ENCODE results near the gene KLF15. TPM values are rescaled to one million over a fixed set of nuclear protein-coding genes. Genes with fewer than 3 reads are reported as not detected.

The KLF15 gene
- total and polyA plus RNA-seq, 9 of the 15 experiments (the other 6 are each of a cell fraction or from before 2014, with no cell fraction given), result 0.08 to 4.8 (median 1.2) TPM

DNA sequence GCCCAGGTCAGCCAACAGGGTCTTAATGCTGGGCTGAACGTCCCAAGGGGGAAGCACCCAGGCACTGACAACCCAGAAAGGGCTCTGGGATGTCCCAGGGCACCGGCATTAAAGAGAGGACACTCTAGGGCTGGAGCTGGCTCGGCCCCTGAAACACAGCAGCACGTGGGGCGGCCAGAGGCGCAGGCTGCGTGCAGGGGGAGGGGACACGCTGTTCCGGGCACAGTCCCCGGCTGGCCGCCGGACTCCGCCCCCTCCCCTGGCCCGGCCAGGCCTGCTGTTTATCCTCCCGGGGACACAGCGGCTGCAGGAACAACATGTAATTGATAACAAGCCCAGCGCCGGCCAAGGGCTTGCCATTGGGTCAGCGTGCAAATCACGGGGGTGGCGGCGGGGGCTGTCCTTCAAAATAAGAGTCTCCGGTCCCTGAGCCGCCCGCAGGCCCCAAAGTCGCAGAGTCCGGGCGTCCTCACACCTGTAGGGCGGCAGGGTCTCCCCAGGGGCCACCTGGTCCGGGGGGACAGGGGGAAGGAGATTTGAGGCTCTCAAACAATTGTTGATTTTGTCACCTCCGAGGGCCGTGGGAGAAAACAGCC is 1.3 kb downstream of the KLF15 start (continued):
- TF ChIP-seq, protein P1, sequence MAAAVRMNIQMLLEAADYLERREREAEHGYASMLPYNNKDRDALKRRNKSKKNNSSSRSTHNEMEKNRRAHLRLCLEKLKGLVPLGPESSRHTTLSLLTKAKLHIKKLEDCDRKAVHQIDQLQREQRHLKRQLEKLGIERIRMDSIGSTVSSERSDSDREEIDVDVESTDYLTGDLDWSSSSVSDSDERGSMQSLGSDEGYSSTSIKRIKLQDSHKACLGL (CRISPR knock-in tag; IDR thresholded peaks at IDR 0.05; ENCODE audit: borderline replicate concordance, poor library complexity, severe bottlenecking), result no peak
- TF ChIP-seq PRPF4 (IDR thresholded peaks at IDR 0.05; ENCODE audit: insufficient read depth, low read depth, low read length, poor library complexity, severe bottlenecking), result no peak
- TF ChIP-seq HLTF (IDR thresholded peaks at IDR 0.05), result no peak
- TF ChIP-seq SOX6 (IDR thresholded peaks at IDR 0.05), result peak; percentile 41; the same call in 1 of the 2 replicates
- TF ChIP-seq SNRNP70 (optimal IDR thresholded peaks at IDR 0.05; ENCODE audit: low read depth, low read length), result no peak
- peak; percentile 36; the same call in 1 of the 2 replicates for TF ChIP-seq NCOR1 (IDR thresholded peaks at IDR 0.05)
- no peak for TF ChIP-seq ILF3 (IDR thresholded peaks at IDR 0.05; ENCODE audit: borderline replicate concordance)
- TF ChIP-seq SNIP1 (IDR thresholded peaks at IDR 0.05; ENCODE audit: low read depth), result no peak
- TF ChIP-seq, protein P2, sequence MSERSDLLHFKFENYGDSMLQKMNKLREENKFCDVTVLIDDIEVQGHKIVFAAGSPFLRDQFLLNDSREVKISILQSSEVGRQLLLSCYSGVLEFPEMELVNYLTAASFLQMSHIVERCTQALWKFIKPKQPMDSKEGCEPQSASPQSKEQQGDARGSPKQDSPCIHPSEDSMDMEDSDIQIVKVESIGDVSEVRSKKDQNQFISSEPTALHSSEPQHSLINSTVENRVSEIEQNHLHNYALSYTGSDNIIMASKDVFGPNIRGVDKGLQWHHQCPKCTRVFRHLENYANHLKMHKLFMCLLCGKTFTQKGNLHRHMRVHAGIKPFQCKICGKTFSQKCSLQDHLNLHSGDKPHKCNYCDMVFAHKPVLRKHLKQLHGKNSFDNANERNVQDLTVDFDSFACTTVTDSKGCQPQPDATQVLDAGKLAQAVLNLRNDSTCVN (CRISPR knock-in tag; IDR thresholded peaks at IDR 0.05), result no peak
- TF ChIP-seq, protein P3, sequence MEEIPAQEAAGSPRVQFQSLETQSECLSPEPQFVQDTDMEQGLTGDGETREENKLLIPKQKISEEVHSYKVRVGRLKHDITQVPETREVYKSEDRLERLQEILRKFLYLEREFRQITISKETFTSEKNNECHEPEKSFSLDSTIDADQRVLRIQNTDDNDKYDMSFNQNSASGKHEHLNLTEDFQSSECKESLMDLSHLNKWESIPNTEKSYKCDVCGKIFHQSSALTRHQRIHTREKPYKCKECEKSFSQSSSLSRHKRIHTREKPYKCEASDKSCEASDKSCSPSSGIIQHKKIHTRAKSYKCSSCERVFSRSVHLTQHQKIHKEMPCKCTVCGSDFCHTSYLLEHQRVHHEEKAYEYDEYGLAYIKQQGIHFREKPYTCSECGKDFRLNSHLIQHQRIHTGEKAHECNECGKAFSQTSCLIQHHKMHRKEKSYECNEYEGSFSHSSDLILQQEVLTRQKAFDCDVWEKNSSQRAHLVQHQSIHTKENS (CRISPR knock-in tag; IDR thresholded peaks at IDR 0.05), result no peak
- no peak for TF ChIP-seq IRF2 (CRISPR knock-in tag; IDR thresholded peaks at IDR 0.05)
- TF ChIP-seq, protein P4, sequence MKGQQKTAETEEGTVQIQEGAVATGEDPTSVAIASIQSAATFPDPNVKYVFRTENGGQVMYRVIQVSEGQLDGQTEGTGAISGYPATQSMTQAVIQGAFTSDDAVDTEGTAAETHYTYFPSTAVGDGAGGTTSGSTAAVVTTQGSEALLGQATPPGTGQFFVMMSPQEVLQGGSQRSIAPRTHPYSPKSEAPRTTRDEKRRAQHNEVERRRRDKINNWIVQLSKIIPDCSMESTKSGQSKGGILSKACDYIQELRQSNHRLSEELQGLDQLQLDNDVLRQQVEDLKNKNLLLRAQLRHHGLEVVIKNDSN (CRISPR knock-in tag; IDR thresholded peaks at IDR 0.05), result peak; percentile 87
- TF ChIP-seq, protein P5, sequence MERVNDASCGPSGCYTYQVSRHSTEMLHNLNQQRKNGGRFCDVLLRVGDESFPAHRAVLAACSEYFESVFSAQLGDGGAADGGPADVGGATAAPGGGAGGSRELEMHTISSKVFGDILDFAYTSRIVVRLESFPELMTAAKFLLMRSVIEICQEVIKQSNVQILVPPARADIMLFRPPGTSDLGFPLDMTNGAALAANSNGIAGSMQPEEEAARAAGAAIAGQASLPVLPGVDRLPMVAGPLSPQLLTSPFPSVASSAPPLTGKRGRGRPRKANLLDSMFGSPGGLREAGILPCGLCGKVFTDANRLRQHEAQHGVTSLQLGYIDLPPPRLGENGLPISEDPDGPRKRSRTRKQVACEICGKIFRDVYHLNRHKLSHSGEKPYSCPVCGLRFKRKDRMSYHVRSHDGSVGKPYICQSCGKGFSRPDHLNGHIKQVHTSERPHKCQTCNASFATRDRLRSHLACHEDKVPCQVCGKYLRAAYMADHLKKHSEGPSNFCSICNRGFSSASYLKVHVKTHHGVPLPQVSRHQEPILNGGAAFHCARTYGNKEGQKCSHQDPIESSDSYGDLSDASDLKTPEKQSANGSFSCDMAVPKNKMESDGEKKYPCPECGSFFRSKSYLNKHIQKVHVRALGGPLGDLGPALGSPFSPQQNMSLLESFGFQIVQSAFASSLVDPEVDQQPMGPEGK (CRISPR knock-in tag; IDR thresholded peaks at IDR 0.05; ENCODE audit: borderline replicate concordance), result no peak
- TF ChIP-seq KDM2B (CRISPR knock-in tag; IDR thresholded peaks at IDR 0.05), result no peak
- TF ChIP-seq, protein P6, sequence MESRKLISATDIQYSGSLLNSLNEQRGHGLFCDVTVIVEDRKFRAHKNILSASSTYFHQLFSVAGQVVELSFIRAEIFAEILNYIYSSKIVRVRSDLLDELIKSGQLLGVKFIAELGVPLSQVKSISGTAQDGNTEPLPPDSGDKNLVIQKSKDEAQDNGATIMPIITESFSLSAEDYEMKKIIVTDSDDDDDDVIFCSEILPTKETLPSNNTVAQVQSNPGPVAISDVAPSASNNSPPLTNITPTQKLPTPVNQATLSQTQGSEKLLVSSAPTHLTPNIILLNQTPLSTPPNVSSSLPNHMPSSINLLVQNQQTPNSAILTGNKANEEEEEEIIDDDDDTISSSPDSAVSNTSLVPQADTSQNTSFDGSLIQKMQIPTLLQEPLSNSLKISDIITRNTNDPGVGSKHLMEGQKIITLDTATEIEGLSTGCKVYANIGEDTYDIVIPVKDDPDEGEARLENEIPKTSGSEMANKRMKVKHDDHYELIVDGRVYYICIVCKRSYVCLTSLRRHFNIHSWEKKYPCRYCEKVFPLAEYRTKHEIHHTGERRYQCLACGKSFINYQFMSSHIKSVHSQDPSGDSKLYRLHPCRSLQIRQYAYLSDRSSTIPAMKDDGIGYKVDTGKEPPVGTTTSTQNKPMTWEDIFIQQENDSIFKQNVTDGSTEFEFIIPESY (CRISPR knock-in tag; IDR thresholded peaks at IDR 0.05), result 0 out of 2 replicates have a peak, but pooled peaks have one; percentile 25
- TF ChIP-seq, protein P7, sequence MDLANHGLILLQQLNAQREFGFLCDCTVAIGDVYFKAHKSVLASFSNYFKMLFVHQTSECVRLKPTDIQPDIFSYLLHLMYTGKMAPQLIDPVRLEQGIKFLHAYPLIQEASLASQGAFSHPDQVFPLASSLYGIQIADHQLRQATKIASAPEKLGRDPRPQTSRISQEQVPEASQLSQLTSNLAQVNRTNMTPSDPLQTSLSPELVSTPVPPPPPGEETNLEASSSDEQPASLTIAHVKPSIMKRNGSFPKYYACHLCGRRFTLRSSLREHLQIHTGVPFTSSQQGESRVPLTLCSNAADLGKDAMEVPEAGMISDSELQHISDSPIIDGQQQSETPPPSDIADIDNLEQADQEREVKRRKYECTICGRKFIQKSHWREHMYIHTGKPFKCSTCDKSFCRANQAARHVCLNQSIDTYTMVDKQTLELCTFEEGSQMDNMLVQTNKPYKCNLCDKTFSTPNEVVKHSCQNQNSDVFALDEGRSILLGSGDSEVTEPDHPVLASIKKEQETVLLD (IDR thresholded peaks at IDR 0.05), result no peak
- TF ChIP-seq FOS (IDR thresholded peaks at IDR 0.05; ENCODE audit: extremely low read depth, insufficient read length), result no peak
- peak; percentile 86 for TF ChIP-seq MYC (IDR thresholded peaks at IDR 0.05; ENCODE audit: low read depth, low read length)
- no peak for TF ChIP-seq MYC (CRISPR knock-in tag; IDR thresholded peaks at IDR 0.05; ENCODE audit: borderline replicate concordance, low read depth)
